K562 (cell line): ENCODE data around the gene COMMD9. TPM values are rescaled to one million over a fixed set of nuclear protein-coding genes. Genes with fewer than 3 reads are reported as not detected.

Source experiments
- ATAC-seq: fragments of 200-7000 bp; cut with Tn5 transposase; 3 replicates; pipeline ENCODE4 v1.9.1; 2020; ENCODE audit warnings: moderate library complexity
- BruUV-seq: library from RNA; stranded (reverse); fragments of 400-500 nt; replicated peaks from 2 replicates; lab custom pipeline; 2021; lab: Mats Ljungman, UMichigan
- CTCF ChIA-PET: fragments of 300-600 bp; formaldehyde crosslinking; extraction: SDS; loops from one replicate; lab custom pipeline; 2021; ENCODE audit warnings: low intra/inter-chr PET ratio; lab: Yijun Ruan, JAX
- POLR2A ChIA-PET: fragments of 300-600, 350-650 bp; sonication (Branson Sonifier 250); formaldehyde crosslinking; extraction: SDS; loops from one replicate; lab custom pipeline; 2021; ENCODE audit warnings: antibody characterized with exemption, inconsistent platforms; lab: Yijun Ruan, JAX
- DNase-seq, 4 experiments: peaks; one replicate each; pipeline versions ENCODE4 v3.0.0 to v3.0.0-alpha.2; 2011 to 2018; ENCODE audit warnings: low spot score in 3 of 4, mixed read lengths in 3 of 4; ENCODE audit errors: extremely low read depth in 1 of 4
- FAIRE-seq: peaks from 2 replicates; lab custom pipeline; 2011; peaks lifted over from hg19 to GRCh38; lab: Jason Lieb, UNC
- H2AFZ ChIP-seq: 2 replicates; pipeline ENCODE4 v1.6.0; 2011; ENCODE audit warnings: low read depth, low read length, control low read depth, inconsistent platforms
- H3K27ac ChIP-seq: fragments of 200-600 bp; 3 replicates; pipeline ENCODE4 v1.8.0; 2011; ENCODE audit warnings: low read depth, mild to moderate bottlenecking, control low read depth, inconsistent platforms, low read length, moderate library complexity, mixed read lengths; ENCODE audit errors: extremely low read depth
- H3K27me3 ChIP-seq, 2 experiments: fragments of 300-600 bp in 1 of 2; 2 replicates in 1 of 2; 3 replicates in 1 of 2; pipeline versions ENCODE4 v1.6.0 to v1.8.0; 2011; ENCODE audit warnings: inconsistent platforms in 2 of 2, low read length in 2 of 2, mild to moderate bottlenecking in 1 of 2, mixed read lengths in 1 of 2, moderate library complexity in 1 of 2; ENCODE audit not compliant: control insufficient read depth in 2 of 2, insufficient read depth in 2 of 2
- H3K36me3 ChIP-seq: fragments of 300-600 bp; 3 replicates; pipeline ENCODE4 v1.8.0; 2011; ENCODE audit warnings: mild to moderate bottlenecking, low read length, inconsistent platforms; ENCODE audit not compliant: control insufficient read depth, insufficient read depth
- H3K4me1 ChIP-seq, 2 experiments: fragments of 200-600 bp in 1 of 2; replicated peaks in 1 of 2; 2 replicates in 1 of 2; 3 replicates in 1 of 2; pipeline versions ENCODE4 v1.5.1 to v1.8.0; 2011; ENCODE audit warnings: inconsistent platforms in 2 of 2, low read length in 2 of 2, mild to moderate bottlenecking in 1 of 2, mixed read lengths in 1 of 2, moderate library complexity in 1 of 2; ENCODE audit not compliant: control insufficient read depth in 2 of 2, insufficient read depth in 2 of 2
- H3K4me2 ChIP-seq: 2 replicates; pipeline ENCODE4 v1.6.1; 2011; ENCODE audit warnings: low read length, control low read depth, inconsistent platforms, mixed read lengths; ENCODE audit not compliant: insufficient read depth
- H3K4me3 ChIP-seq: fragments of 200-600 bp; sonication (generic), shearing (Covaris generic); 2 replicates; pipeline ENCODE4 v1.5.1; 2016; ENCODE audit warnings: control low read depth, inconsistent platforms
- H3K79me2 ChIP-seq: fragments of 200-600 bp; 3 replicates; pipeline ENCODE4 v1.8.0; 2011; ENCODE audit warnings: low read length, inconsistent platforms; ENCODE audit not compliant: control insufficient read depth, insufficient read depth
- H3K9ac ChIP-seq, 2 experiments: 2 replicates each; pipeline versions ENCODE4 v1.6.0 to v1.6.1; 2011; ENCODE audit warnings: low read depth in 2 of 2, low read length in 2 of 2, control low read depth in 1 of 2, inconsistent platforms in 1 of 2, mild to moderate bottlenecking in 1 of 2, mixed read lengths in 1 of 2; ENCODE audit not compliant: insufficient read depth in 1 of 2
- H3K9me1 ChIP-seq: one replicate; pipeline ENCODE4 v1.6.0; 2011; ENCODE audit warnings: inconsistent platforms, mild to moderate bottlenecking, low read length, moderate library complexity; ENCODE audit not compliant: control insufficient read depth, insufficient read depth
- H3K9me3 ChIP-seq: replicated peaks from 2 replicates; pipeline ENCODE4 v1.5.1; 2011; ENCODE audit warnings: low read depth, low read length, inconsistent platforms; ENCODE audit not compliant: control insufficient read depth, insufficient read depth
- H4K20me1 ChIP-seq: replicated peaks from 2 replicates; pipeline ENCODE4 v1.6.1; 2011; ENCODE audit warnings: low read length, inconsistent platforms, mixed read lengths; ENCODE audit not compliant: control insufficient read depth, insufficient read depth
- ATF3 ChIP-seq, 2 experiments: fragments of 450-650 bp in 1 of 2; sonication (generic) in 1 of 2; formaldehyde crosslinking in 1 of 2; IDR thresholded peaks in 1 of 2; conservative IDR thresholded peaks in 1 of 2; 2 replicates each; pipeline versions ENCODE4 v1.6.1 to v1.8.1; 2016 to 2023; ENCODE audit warnings: mild to moderate bottlenecking in 2 of 2, moderate library complexity in 2 of 2, inconsistent platforms in 1 of 2, missing genetic modification reagents in 1 of 2
- FOXJ2 ChIP-seq: fragments of 200-800 bp; sonication (Bioruptor generic); IDR thresholded peaks from 2 replicates; pipeline ENCODE4 v1.6.1; 2016; ENCODE audit warnings: missing genetic modification characterization, missing compliant biosample characterization
- GTF2A2 ChIP-seq: IDR thresholded peaks from 2 replicates; pipeline ENCODE4 v1.6.1; 2016; ENCODE audit warnings: mild to moderate bottlenecking, missing genetic modification characterization, missing compliant biosample characterization
- IRF9 ChIP-seq: fragments of 450-650 bp; IDR thresholded peaks from 2 replicates; pipeline ENCODE4 v1.6.1; 2016; ENCODE audit warnings: missing biosample characterization, missing genetic modification characterization
- JUN ChIP-seq, 2 experiments: sonication (generic) in 1 of 2; formaldehyde crosslinking in 1 of 2; IDR thresholded peaks; 2 replicates each; pipeline versions ENCODE4 v1.6.1 to v1.8.0; 2012 to 2022; ENCODE audit warnings: borderline replicate concordance in 2 of 2, mild to moderate bottlenecking in 2 of 2, improper control_type of control experiment in 1 of 2, low read depth in 1 of 2, low read length in 1 of 2, missing genetic modification reagents in 1 of 2
- KDM5B ChIP-seq: fragments of 200-600 bp; sonication (generic); IDR thresholded peaks from 2 replicates; pipeline ENCODE4 v1.6.1; 2012; ENCODE audit warnings: low read depth, mild to moderate bottlenecking, moderate library complexity, low read length, control low read depth, inconsistent platforms; ENCODE audit not compliant: insufficient replicate concordance
- NFE2 ChIP-seq: IDR thresholded peaks from 2 replicates; pipeline ENCODE4 v1.6.1; 2014; ENCODE audit warnings: antibody characterized with exemption, low read depth
- PYGO2 ChIP-seq: fragments of 450-650 bp; IDR thresholded peaks from 2 replicates; pipeline ENCODE4 v1.6.1; 2016; ENCODE audit warnings: mild to moderate bottlenecking, missing genetic modification characterization, moderate library complexity, missing compliant biosample characterization
- RFX5 ChIP-seq: IDR thresholded peaks from 2 replicates; pipeline ENCODE4 v1.6.1; 2011; ENCODE audit warnings: low read depth, mild to moderate bottlenecking, improper control_type of control experiment, low read length
- ZNF407 ChIP-seq: fragments of 450-650 bp; IDR thresholded peaks from 2 replicates; pipeline ENCODE4 v1.6.1; 2016; ENCODE audit warnings: low read depth
- WGBS: fragments of 100-300 bp; shearing (Covaris generic); methylation state at CpG from one replicate; pipeline ENCODE4 v1.1.6; 2016; ENCODE audit warnings: low coverage, mixed read lengths; ENCODE audit not compliant: insufficient coverage; ENCODE audit errors: missing lambda C conversion rate; 5-methylcytosine and 5-hydroxymethylcytosine counted together
- in situ Hi-C: fragments of 300-500 bp; cut with MboI; formaldehyde crosslinking; loops from 4 replicates; pipeline ENCODE4 v1.15.0; 2018; ENCODE audit warnings: inconsistent platforms, mixed read lengths
- intact Hi-C: fragments of 100-400 bp; cut with micrococcal nuclease; formaldehyde crosslinking; loops from 2 replicates; pipeline ENCODE4 v1.14.2; 2022
- polyA plus RNA-seq, 8 experiments: library from polyadenylated mRNA; depleted of rRNA in 4 of 8; stranded (reverse) in 5 of 8; unstranded in 3 of 8; fragments of >200 nt; fragmentation: Nextera tagmentation in 2 of 8; fragmentation: Illumina TruSeq in 1 of 8; extraction: Ambion mirVana in 2 of 8; extraction: Trizol in 1 of 8; gene quantifications; 2 replicates each; pipeline versions ENCODE4 v1.2.1 to v1.2.3, GENCODE V29; 2011 to 2014; ENCODE audit warnings: inconsistent platforms in 1 of 8, missing spikeins in 1 of 8
- total RNA-seq, 7 experiments: library from RNA; depleted of rRNA in 6 of 7; stranded (reverse); fragments of >200 nt in 6 of 7; fragmentation: Illumina TruSeq in 2 of 7; extraction: Trizol in 2 of 7; gene quantifications; 2 replicates each; pipeline versions ENCODE4 v1.2.1 to v1.2.3, GENCODE V29; 2011 to 2021; ENCODE audit warnings: low replicate concordance in 1 of 7

The COMMD9 gene
- total and polyA plus RNA-seq, 9 of the 15 experiments (the other 6 are each of a cell fraction or from before 2014, with no cell fraction given), result 27.3 to 121 (median 48.0) TPM

GRCh38 chr11:36248436-36248835 is 40.8 kb downstream of the COMMD9 start (continued):
- TF ChIP-seq JUN (IDR thresholded peaks at IDR 0.05; ENCODE audit: borderline replicate concordance, low read depth, low read length), result no peak
- TF ChIP-seq JUN (CRISPR knock-in tag; IDR thresholded peaks at IDR 0.05; ENCODE audit: borderline replicate concordance), result no peak
- no peak for TF ChIP-seq PYGO2 (tag)
- no peak for TF ChIP-seq NFE2
- no peak for TF ChIP-seq FOXJ2
- TF ChIP-seq RFX5, result no peak
- no peak for TF ChIP-seq KDM5B

GRCh38 chr11:36247493-36247892 is 41.7 kb downstream of the COMMD9 start:
- FAIRE-seq (no peak), DNase-seq (no peak), ATAC-seq (no peak)
- no peak overlapping the region for H3K4me2 ChIP-seq
- no peaks in the 10 kb centered on the region for H3K9me1 ChIP-seq
- no peaks in the 10 kb centered on the region for H3K36me3 ChIP-seq
- H4K20me1 ChIP-seq, result no peaks in the 10 kb centered on the region; the same call in 1 of the 2 replicates
- in situ Hi-C loops, result no loop called here
- no peak overlapping the region for H2AFZ ChIP-seq
- peaks cover 2 to 5% of the 10 kb centered on the region in 2 experiments; a peak in 1 of 5 replicates for H3K27me3 ChIP-seq
- ChIA-PET CTCF (no interaction called here), POLR2A (no interaction called here)
- H3K27ac ChIP-seq, result no peak overlapping the region
- no TSS peak for BruUV-seq
- H3K4me1 ChIP-seq, result no peaks in the 10 kb centered on the region
- H3K79me2 ChIP-seq, result no peaks in the 10 kb centered on the region
- no peak overlapping the region for H3K4me3 ChIP-seq
- intact Hi-C loops, result no loop called here
- no peak overlapping the region for H3K9ac ChIP-seq
- H3K9me3 ChIP-seq, result no peaks in the 10 kb centered on the region
- 2% methylated on average over 3 of the region's 3 CpGs for WGBS
- TF ChIP-seq IRF9 (tag), result 0 out of 2 replicates have a peak, but pooled peaks have one; percentile 20
- no peak for TF ChIP-seq GTF2A2 (tag)
- TF ChIP-seq ZNF407, result no peak
- TF ChIP-seq ATF3 (IDR thresholded peaks at IDR 0.05), result peak; percentile 52
- TF ChIP-seq ATF3 (CRISPR knock-in tag; conservative IDR thresholded peaks at IDR 0.05), result no peak
